ENCODE measurements around the gene AP5B1. TPM values are rescaled to one million over a fixed set of nuclear protein-coding genes. Genes with fewer than 3 reads are reported as not detected.

The AP5B1 gene
- total and polyA plus RNA-seq, 9 of the 15 experiments (the other 6 are each of a cell fraction or from before 2014, with no cell fraction given) = 0.51 to 24.2 (median 5.1) TPM

GRCh38 chr11:65810046-65810868 is 29.5 kb upstream of the AP5B1 start (continued):
- TF ChIP-seq ZNF217 (CRISPR knock-in tag; IDR thresholded peaks at IDR 0.05) (no peak), ZC3H11A (IDR thresholded peaks at IDR 0.05; ENCODE audit: low read depth, low read length) (no peak), SP2 (IDR thresholded peaks at IDR 0.05; ENCODE audit: extremely low read depth, low read depth, low read length, poor library complexity, severe bottlenecking) (no peak), HDAC1 (IDR thresholded peaks at IDR 0.05) (0 out of 4 replicates have a peak, but pooled peaks of 1 of the 2 experiments have one; percentile 20), SMARCA4 (IDR thresholded peaks at IDR 0.05) (no peak), RBM39 (optimal IDR thresholded peaks at IDR 0.05; ENCODE audit: low read depth, low read length) (no peak), E2F1 (CRISPR knock-in tag; IDR thresholded peaks at IDR 0.05) (no peak), SFPQ (IDR thresholded peaks at IDR 0.05; ENCODE audit: low read depth, low read length) (no peak), POLR2A (conservative IDR thresholded peaks at IDR 0.05) (no peak), MCM5 (IDR thresholded peaks at IDR 0.05; ENCODE audit: low read depth) (no peak), ATF4 (CRISPR knock-in tag; IDR thresholded peaks at IDR 0.05) (no peak)
- TF ChIP-seq, protein P1, sequence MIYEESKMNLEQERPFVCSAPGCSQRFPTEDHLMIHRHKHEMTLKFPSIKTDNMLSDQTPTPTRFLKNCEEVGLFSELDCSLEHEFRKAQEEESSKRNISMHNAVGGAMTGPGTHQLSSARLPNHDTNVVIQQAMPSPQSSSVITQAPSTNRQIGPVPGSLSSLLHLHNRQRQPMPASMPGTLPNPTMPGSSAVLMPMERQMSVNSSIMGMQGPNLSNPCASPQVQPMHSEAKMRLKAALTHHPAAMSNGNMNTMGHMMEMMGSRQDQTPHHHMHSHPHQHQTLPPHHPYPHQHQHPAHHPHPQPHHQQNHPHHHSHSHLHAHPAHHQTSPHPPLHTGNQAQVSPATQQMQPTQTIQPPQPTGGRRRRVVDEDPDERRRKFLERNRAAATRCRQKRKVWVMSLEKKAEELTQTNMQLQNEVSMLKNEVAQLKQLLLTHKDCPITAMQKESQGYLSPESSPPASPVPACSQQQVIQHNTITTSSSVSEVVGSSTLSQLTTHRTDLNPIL (CRISPR knock-in tag; IDR thresholded peaks at IDR 0.05) = no peak
